Measurements from ENCODE around the gene PKDREJ. TPM values are rescaled to one million over a fixed set of nuclear protein-coding genes. Genes with fewer than 3 reads are reported as not detected.

Gene PKDREJ
- total and polyA plus RNA-seq, 2 of the 4 experiments (the other 2 are of a cell fraction), result 0.02 TPM; not detected in 1

GRCh38 chr22:46242076-46242475, 21.1 kb downstream of the PKDREJ start:
- Histone ChIP-seq H2BK15ac (ENCODE audit: low read depth, low read length) (no peak overlapping the region), H3K4me2 (ENCODE audit: low read depth, low read length) (no peak overlapping the region), H3K9me3 (ENCODE audit: control insufficient read depth, insufficient read depth, low read length) (no peaks in the 10 kb centered on the region), H3K4me3 (ENCODE audit: insufficient read depth, low read depth, low read length) (no peak overlapping the region), H3K9ac (ENCODE audit: low read depth, low read length) (no peak overlapping the region), H4K91ac (ENCODE audit: insufficient read depth, low read depth, low read length) (no peak overlapping the region), H2BK20ac (ENCODE audit: low read depth, low read length) (no peak overlapping the region), H3K4ac (ENCODE audit: low read depth, low read length) (no peak overlapping the region), H3K14ac (replicated peaks; ENCODE audit: low read depth, low read length) (no peak overlapping the region), H2AFZ (replicated peaks; ENCODE audit: low read length, poor library complexity) (no peak overlapping the region), H3K18ac (ENCODE audit: low read depth, low read length) (no peak overlapping the region), H4K20me1 (ENCODE audit: insufficient read depth, low read length) (no peaks in the 10 kb centered on the region; the same call in none of the 2 replicates), H3K23ac (ENCODE audit: low read depth, low read length) (no peak overlapping the region), H3K79me1 (ENCODE audit: low read depth in 1 of 2, low read length in 2 of 2) (peaks cover 0 to 18% of the 10 kb centered on the region in 2 experiments; a peak in 3 of 4 replicates), H3K27me3 (ENCODE audit: control insufficient read depth, insufficient read depth, low read length) (no peaks in the 10 kb centered on the region), H3K9me1 (ENCODE audit: insufficient read depth, low read length) (peaks cover 15% of the 10 kb centered on the region), H4K8ac (ENCODE audit: low read depth in 2 of 2, low read length in 2 of 2) (no peak overlapping the region), H2BK120ac (ENCODE audit: low read depth, low read length) (no peak overlapping the region), H3K56ac (ENCODE audit: extremely low read depth, insufficient read depth, low read length) (no peak overlapping the region), H2AK9ac (replicated peaks; ENCODE audit: low read depth, low read length, poor library complexity) (no peak overlapping the region), H3K27ac (ENCODE audit: insufficient read depth, low read length) (no peak overlapping the region), H4K5ac (ENCODE audit: low read depth, low read length) (no peak overlapping the region), H3K4me1 (ENCODE audit: control insufficient read depth, insufficient read depth, low read length) (peaks cover 4% of the 10 kb centered on the region), H3K36me3 (ENCODE audit: control insufficient read depth, insufficient read depth, low read length) (peaks cover 26% of the 10 kb centered on the region), H2AK5ac (ENCODE audit: low read depth, low read length) (no peak overlapping the region), H2BK5ac (ENCODE audit: low read depth, low read length, poor library complexity, severe bottlenecking) (no peak overlapping the region)
- intact Hi-C loops (cut with micrococcal nuclease) (no loop called here), dilution Hi-C loops (cut with HindIII; ENCODE audit: low sequenced_read_pairs, unreplicated experiment) (no loop called here), in situ Hi-C loops (cut with MboI; ENCODE audit: low sequenced_read_pairs) (no loop called here)
- TF ChIP-seq NFE2L2 (IDR thresholded peaks at IDR 0.05; ENCODE audit: low read depth, low read length) (no peak), RAD21 (IDR thresholded peaks at IDR 0.05; ENCODE audit: low read length) (no peak), MAFK (IDR thresholded peaks at IDR 0.05; ENCODE audit: low read depth, low read length) (no peak), USF2 (IDR thresholded peaks at IDR 0.05; ENCODE audit: low read depth, low read length) (no peak), CHD1 (IDR thresholded peaks at IDR 0.05; ENCODE audit: low read depth, low read length) (no peak)
- POLR2A ChIA-PET (ENCODE audit: unreplicated experiment), result no interaction called here
- BruUV-seq (replicated peaks), result no TSS peak
- CTCF ChIA-PET, result no interaction called here
- WGBS, 2 experiments (ENCODE audit: extremely low coverage in 2 of 2, insufficient read length in 1 of 2), result 96% methylated on average over 5 of the region's 10 CpGs; no CpG with 5 or more reads in 1 of the 2 experiments
- no peak for ATAC-seq (ENCODE audit: low read depth)
- DNase-seq, result no peak
